Gastroesophageal sphincter (tissue), 3 donors: ENCODE data around the gene NHEJ1.

Experiments
- CTCF ChIP-seq, 4 experiments: fragments of 200-600 bp in 2 of 4; fragments of 450-650 bp in 2 of 4; sonication (generic) in 1 of 4; IDR thresholded peaks; one replicate each; pipeline ENCODE4 v1.5.1; 2017 to 2019; ENCODE audit warnings: antibody characterized with exemption in 4 of 4, mild to moderate bottlenecking in 2 of 4, moderate library complexity in 2 of 4
- EP300 ChIP-seq: sonication (generic); formaldehyde crosslinking; IDR thresholded peaks from one replicate; pipeline ENCODE4 v1.6.1; 2017; ENCODE audit warnings: antibody characterized with exemption, mild to moderate bottlenecking
- POLR2A ChIP-seq, 2 donors: fragments of 450-650 bp; IDR thresholded peaks; one replicate each; pipeline ENCODE4 v1.6.1; 2017; ENCODE audit warnings: antibody characterized with exemption in 2 of 2, mild to moderate bottlenecking in 2 of 2, moderate library complexity in 1 of 2
- POLR2AphosphoS5 ChIP-seq: sonication (generic); formaldehyde crosslinking; IDR thresholded peaks from one replicate; pipeline ENCODE4 v1.6.1; 2017; ENCODE audit warnings: antibody characterized with exemption

- TF ChIP-seq POLR2AphosphoS5, result no peak
- TF ChIP-seq CTCF (IDR thresholded peaks at IDR 0.05), result no peak
- TF ChIP-seq POLR2A (IDR thresholded peaks at IDR 0.05), result no peak
- TF ChIP-seq EP300, result no peak
Observed at GRCh38 chr2:219099329-219099728, 61.3 kb downstream of the NHEJ1 start.
